Stimulated activated CD8-positive, alpha-beta memory T cell treated with anti-CD3 and anti-CD28 coated beads, Interleukin-12 subunit alpha, Interleukin-12 subunit beta, amount 100 ng/mL, for 24 hours (primary cell): ENCODE results near the gene MAST3.

Experiments used
- DNase-seq: peaks from one replicate; pipeline ENCODE4 v3.0.0-alpha.2; 2020; ENCODE audit errors: extremely low read depth

MAST3 gene

GRCh38 chr19:18159810-18160209 lies 62.2 kb downstream of the MAST3 start:
- no peak for DNase-seq

- no peak for DNase-seq
These were observed 63.0 kb downstream of the MAST3 start for GRCh38 chr19:18160493-18160970.

- no peak for DNase-seq
These were observed 63.5 kb downstream of the MAST3 start for GRCh38 chr19:18160971-18161635.

- no peak for DNase-seq
These were observed 64.0 kb downstream of the MAST3 start for GRCh38 chr19:18161636-18162002.

GRCh38 chr19:18164072-18164471 lies 66.5 kb downstream of the MAST3 start:
- no peak for DNase-seq

GRCh38 chr19:18165794-18166544 lies 68.4 kb downstream of the MAST3 start:
- no peak for DNase-seq

GRCh38 chr19:18167011-18167410 lies 69.4 kb downstream of the MAST3 start:
- no peak for DNase-seq

- no peak for DNase-seq
These were observed 70.5 kb downstream of the MAST3 start for GRCh38 chr19:18167975-18168645.

- DNase-seq = no peak
These were observed 71.2 kb downstream of the MAST3 start for GRCh38 chr19:18168673-18169381.

GRCh38 chr19:18170714-18171255 lies 73.2 kb downstream of the MAST3 start:
- no peak for DNase-seq

GRCh38 chr19:18171605-18172327 lies 74.2 kb downstream of the MAST3 start:
- DNase-seq = no peak

GRCh38 chr19:18172331-18173053 lies 74.9 kb downstream of the MAST3 start:
- DNase-seq = no peak

GRCh38 chr19:18173054-18173571 lies 75.5 kb downstream of the MAST3 start:
- DNase-seq = no peak

GRCh38 chr19:18173572-18174288 lies 76.2 kb downstream of the MAST3 start, which contains the start of gene IFI30:
TSS of gene IFI30 (plus strand) at chr19:18173813. CDS start at chr19:18173842, 29 bp downstream.
- DNase-seq = no peak

- no peak for DNase-seq
These were observed 77.4 kb downstream of the MAST3 start for GRCh38 chr19:18174983-18175382.

GRCh38 chr19:18176367-18177310 lies 79.1 kb downstream of the MAST3 start:
- DNase-seq = no peak

GRCh38 chr19:18179957-18180356 lies 82.4 kb downstream of the MAST3 start:
- no peak for DNase-seq

- DNase-seq = no peak
These were observed 86.0 kb downstream of the MAST3 start for GRCh38 chr19:18183529-18183928.
